ENCODE measurements around the gene AIP.
A peak's percentile ranks its signal among the peaks of the same experiment; 100 is the strongest.

The AIP gene

DNA sequence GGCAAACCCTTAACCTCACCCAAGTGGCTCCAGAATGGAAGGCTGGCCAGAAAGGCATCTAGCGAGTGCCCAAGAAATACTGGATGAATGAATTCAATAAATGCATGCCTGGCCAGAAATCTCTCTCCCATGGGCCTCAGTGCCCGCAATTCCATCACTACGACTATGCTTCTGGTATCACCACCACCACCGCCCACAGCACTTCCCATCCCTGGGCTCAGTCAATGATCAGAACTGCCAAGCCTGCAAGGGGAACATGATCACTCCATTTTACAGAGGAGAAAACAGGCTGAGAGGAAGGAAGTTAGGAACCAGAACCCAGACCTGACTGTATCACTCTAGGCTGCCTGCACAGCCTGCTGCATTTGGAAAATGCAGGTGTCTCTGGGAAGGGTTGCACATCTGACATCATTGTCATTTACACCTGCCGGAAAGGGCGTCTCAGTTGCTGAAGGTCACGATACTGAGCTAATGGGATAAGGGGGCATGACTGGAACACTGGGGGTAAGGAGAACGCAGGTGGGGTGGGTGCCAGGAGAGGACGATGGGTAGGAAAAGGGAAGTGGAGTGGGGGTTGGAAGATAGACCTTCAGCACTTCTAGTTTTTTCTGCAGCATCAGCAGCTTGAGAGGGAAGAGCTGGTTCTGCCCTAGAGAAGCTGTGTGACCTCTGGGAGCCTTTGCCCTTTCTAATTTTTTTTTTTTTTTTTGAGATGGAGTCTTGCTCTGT, 33.5 kb upstream of the AIP start:
- DNase-seq, result no peak

DNA sequence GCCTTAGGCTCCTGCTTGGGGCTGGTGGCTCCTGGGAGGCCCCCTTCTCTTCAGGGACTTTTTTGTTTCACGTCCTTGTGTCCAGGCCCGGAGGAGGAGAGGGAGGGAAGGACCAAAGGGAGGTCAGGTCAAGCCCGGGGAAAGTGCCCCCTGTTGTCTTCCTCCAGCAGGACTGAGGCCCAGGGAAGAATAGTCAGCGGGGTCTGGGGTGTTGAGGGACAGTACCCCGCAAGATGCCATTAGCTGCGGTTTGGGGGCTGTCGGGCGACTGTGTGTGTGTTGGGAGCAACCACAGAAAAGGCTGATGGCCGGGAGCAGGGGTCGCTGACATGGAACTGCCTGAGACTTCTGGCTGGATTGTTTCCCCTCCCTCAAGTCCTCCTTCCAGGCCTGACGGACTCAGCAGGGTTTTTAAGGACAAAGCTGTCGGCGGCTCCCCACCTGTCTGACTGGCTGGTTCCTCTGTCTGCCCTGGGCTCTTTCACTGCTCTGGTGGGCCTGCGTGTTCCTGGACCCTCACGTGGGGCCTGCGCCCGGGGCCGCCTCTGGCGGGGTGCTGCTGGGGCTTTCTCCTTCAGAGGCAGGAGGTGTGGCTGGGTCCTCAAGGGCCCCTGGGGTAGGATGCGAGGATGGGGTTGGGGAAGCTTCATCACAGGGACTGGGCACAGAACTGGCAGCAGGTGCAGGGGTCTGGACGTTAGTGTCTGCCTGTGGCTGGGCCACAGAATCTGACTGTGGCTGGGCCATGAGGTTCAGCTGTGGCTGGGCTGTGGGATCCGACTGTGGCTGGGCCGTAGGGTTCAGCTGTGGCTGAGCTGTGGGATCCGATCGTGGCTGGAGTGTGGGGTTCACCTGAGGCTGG, 31.8 kb upstream of the AIP start:
- no peak for DNase-seq

DNA sequence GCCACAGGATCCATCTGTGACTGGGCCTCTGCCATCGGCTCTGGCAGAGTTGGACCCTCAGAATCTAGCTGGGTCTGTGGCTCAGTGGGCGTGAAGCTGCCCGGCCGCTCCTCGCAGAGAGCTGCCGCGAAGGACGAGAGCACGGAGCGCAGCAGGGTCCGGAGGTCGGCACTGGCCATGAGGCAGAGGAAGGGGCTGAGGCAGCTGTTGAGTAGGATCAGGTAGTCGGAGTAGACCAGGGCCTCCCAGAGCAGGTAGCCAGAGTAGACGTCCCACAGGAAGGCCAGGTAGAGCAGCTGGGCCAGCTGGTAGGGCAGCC, 31.2 kb upstream of the AIP start:
- no peak for DNase-seq

DNA sequence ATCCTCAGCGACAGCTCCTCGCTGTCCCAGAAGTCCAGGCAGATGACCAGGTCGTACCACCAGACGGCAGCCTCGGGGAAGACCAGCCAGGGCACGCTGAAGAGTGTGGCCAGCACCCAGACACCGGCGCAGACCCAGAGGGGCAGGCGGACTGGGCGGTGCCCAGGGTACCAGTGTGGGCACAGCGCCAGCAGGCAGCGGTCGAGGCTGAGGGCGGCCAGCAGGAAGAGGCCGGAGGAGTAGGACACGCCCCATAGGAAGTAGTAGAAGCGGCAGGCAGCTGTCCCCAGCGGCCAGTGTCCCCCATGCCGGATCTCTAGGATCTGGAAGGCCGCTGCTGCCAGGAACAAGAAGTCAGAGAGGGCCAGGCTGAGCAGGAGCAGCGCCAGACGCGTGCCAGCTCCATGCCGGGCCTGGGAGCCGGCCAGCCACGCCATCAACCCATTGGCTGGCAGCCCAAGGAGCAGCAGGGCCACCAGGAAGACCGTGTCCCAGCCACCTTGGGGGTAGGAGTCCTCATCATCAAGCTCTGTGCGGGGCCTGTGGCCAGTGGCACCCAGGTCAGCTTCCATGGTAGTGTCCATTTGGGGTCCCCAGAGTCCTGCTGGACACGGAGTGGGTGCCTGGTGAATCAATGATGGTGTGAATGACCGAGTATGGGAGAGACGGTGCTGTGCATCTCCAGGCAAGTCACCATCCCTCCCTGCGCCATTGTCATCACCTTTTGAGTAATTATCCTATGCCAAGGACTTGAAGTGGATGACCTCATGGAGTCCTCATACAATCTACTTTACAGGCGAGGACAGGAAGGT, 30.5 kb upstream of the AIP start, which contains the start of gene GPR152:
Gene GPR152 (minus strand): TSS at position 589 of the 812 bp plus-strand sequence. CDS start 5 bp downstream, at position 584.
- no peak for DNase-seq

DNA sequence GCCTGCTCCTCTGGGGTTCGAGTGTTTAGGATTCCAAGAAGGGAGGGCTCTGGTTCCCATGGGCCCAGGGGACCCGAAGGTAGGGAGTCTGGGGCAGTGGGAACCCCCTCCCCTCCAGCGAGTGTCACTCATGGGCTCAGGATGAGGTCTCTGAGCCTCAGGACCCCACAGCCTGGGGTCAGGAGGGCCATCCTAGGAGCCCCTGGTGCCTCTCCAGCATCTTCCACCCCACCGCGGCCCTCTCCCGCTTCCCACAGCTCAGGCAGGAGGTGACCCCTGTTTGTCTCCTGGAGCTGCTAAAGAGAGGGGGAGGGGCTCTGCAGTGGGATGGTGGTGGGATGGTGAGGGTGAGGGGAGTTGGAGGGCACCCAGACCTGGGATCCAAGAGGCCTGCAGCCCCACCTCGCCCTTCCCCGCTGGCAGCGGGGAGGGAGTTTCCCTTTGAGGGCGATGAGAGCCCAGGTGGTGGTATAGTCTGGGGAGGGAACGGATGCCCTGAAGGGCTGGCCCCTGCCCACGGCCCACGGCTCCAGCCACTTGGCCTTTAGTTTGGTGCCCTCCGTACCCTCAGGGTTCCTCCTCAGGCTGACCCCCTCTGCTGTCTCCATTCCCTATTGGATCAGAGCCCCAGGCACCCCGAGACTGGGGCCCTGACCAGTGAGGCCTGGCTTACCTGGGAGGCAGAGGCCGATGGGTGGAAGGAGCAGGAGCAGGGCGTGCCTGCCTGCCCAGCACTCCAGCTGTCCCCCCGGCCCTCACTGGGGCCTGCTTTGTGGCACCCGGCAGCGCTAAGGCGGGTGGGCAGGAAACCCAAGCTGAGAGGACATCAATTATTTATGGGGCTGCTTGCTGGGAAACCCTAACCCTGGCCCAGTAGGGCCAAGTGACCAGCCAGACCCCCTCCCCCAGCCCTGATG, 28.8 kb upstream of the AIP start:
- no peak for DNase-seq

DNA sequence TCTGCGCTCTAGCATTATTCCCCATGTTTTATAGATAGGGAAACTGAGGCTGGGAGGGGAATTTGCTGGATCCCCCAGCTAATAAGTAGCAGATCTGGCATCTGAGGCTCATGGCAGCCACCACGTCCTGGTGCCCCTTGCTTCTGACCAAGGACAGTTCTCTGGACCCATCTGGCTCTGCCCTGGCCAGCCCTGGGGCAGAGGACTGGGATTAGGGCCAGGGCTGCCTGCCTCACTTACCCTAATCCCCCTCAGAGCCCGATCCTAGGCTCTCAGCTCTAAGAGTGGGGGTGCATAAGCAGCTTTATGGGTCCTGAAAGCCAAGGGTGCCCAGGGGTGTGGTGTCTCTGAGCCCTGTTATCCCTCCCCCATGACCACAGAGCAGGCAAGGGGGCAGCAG, 27.8 kb upstream of the AIP start, which contains the start of gene CABP4:
Gene CABP4 (plus strand): TSS at position 301 of the 400 bp plus-strand sequence. CDS start 70 bp downstream, at position 371.
- no peak for DNase-seq

DNA sequence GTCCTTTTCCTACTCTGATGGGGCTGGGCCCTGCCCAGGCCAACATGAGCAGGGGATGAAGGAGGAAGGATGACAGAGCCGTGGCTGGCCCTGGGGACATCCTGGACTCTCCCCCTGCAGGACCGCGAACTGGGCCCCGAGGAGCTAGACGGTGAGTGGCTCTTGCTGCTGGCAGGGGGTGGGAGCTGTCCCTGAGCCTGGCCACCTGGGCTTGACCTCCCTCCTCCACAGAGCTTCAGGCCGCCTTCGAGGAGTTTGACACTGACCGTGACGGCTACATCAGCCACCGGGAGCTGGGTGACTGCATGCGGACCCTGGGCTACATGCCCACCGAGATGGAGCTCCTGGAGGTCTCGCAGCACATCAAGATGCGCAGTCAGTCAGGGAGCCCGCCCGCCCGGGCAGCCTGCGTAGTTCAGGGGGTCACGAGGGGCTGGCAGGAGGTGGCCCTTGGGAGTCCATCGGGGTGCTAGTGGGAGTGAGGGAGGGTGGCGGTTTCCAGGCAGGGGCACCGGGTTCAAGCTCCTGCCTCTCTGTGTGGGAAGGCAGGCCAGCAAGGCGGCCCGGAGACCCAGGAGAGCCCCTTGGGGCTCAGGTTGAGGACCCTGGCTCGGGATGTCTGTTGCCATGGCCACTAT, 26.6 kb upstream of the AIP start:
- no peak for DNase-seq

DNA sequence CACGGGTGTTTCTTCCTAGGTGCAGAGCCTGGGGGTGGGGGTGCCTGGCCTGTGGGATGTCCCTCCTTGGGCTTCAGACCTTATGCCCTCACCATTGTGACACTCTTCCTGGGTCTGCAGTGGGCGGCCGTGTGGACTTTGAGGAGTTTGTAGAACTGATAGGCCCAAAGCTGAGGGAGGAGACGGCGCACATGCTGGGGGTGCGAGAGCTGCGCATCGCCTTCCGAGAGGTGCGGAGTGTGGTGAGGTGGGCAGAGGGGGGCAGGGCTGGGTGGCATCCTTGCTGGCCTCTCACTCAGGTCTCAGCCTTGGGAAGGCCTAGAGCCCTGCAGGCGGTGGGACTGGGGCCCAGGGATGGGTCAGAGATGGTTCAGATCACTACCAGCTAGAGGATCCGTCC, 25.4 kb upstream of the AIP start:
- DNase-seq, result no peak

DNA sequence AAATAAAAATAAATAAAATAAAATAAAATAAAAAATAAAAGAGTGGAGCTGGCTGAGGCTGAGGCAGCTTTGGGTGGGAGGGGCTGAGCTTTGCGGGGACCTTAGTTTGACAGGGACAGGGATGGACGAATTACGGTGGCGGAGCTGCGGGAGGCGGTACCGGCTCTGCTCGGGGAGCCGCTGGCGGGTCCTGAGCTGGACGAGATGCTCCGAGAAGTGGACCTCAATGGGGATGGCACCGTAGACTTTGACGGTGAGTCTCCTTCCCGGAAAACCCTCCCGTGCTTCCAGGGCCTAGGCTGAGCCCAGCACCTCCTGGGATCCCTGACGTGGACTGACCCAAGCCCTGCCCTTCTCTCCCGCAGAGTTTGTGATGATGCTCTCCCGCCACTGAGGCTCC, 24.6 kb upstream of the AIP start:
- DNase-seq, result no peak

DNA sequence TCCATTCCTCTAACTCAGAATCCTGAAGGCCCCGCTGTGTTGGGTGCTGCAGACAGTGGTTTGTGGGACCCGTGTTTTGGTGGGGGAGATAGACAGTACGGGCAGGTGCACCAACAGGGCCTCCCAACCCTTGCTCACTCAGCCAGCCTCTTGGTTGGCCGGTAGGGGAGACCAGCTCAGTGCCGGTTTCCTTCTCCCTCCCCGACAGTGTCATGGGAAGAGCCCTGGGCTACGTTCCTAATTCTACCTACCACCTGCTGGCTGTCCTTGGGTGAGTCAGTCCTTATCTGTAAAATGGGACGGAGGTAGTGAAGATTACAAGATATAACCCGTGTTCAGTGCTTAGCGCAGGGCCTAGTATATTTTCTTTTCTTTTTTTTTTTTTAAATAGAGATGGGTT, 19.6 kb upstream of the AIP start:
- DNase-seq, result no peak

DNA sequence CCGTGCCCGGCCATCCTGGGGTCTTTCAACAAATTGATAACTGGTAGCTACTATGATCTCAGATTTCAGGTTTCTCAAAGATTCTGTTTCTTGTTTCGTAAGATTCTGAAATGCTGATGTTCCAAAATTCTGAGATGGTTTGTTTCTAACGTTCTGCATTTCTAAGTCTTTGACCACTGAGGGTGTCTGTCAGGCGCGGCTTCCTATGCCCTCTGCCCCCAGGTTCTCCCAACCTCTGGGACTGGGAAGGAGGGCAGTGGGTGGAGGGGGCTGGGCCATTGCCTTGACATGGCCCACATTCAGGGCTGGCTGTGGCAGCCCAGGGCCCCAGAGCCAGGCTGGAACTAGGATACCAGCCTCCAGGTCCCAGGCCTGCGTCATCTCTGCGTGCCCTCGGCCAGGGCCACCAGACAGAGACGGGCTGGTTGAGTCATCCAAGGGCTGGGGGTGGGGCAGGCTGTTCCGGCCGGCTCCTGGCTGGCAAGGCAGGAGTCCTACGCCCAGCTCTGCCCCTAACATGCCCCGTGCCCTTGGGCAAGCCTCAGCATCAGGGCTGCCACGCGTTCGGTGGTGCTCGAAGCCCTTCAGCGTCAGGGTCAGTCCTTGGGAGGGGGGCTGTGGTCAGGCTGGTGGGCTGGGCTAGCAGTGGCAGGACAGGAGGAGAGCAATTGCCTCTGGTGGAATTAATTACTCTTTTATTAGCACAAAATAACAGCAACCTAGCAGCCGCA, 19.0 kb upstream of the AIP start:
- DNase-seq, result peak; percentile 25

DNA sequence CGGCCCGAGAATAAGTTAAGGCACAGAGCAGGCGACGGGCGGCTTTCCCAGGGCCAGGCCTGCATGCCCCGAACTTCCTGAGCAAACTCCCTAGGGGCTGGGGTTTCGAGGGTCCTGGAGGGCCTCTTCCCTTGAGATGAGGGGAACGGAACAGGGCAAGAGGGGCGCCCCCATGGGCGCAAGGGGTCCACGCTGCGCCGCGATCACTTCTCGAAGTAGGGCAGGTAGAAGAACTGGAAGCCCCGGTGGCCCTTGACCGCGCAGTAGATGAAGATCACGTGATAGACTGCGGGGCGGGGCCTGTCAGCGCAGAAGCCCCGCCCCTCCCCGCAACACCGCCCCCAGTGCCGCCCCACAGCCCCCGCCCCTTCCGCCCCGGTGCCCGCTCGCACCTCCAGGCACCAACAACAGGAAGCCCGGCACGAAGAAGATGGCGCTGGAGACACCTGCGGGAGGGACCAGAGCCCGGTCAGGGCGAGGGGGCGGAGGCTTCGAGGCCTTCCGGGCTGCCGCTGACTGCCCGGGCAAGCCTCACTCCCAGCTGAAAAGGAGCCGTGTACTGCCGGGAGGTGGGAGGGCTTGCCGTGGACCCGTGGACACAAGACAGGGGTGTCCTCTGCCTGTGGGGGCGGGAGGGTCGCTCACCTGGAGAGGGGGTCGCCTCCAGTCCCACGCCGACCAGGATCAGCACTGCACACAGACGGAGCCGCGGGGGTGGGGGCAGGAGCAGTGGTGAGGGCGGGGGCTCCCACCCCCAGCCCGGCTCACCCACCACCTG, 18.2 kb upstream of the AIP start:
- peak; percentile 86 for DNase-seq

DNA sequence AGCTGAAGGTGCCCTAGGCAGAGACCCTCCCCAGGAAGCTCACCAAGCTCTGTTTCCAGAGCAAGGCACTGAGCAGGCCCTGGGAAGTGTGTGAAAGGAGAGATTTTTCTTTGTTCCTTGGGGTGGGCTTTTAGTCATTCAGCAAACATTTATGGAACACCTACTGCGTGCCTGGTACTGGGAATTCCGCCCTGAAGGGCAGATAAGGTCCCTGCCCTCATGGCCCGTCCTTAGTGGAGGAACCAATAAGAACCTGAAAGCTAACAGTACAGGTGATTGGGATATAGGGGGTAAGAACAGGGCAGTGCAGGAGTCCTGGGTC, 17.7 kb upstream of the AIP start:
- no peak for DNase-seq

DNA sequence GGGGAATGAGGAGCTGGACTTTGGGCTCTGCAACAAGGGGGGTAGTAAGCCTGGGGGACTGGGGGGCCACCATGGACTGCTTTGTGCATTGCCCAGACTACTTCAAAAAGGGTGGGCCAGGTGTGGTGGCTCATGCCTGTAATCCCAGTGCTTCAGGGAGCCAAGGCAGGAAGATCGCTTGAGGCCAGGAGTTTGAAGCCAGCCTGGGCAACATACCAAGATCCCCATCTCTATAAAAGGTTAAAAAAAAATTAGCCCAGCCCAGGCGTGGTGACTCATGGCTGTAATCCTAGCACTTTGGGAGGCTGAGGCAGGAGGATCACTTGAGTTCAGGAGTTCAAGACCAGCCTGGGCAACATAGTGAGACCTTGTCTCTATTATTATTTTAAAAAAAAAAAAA, 17.3 kb upstream of the AIP start:
- DNase-seq, result peak; percentile 53

DNA sequence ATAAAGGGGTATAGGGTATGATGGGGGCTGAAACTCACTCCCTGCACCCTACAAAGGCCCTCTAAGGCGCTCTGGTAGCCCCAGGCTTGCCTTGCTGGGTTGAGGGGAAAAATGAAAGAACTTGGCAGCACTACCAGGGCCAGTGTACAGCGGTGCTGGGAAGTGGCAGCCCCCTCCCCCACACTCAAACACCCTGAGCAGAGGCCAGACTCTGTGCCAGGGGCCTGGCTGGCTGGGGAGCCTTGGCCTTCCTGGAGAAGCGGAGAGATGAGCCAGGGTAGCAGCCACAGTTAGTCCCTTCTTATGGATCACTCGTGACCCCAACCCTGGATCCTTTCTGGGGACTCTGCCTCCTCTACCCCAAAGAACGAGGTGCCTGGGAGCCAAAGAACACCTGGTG, 16.5 kb upstream of the AIP start:
- DNase-seq, result no peak

DNA sequence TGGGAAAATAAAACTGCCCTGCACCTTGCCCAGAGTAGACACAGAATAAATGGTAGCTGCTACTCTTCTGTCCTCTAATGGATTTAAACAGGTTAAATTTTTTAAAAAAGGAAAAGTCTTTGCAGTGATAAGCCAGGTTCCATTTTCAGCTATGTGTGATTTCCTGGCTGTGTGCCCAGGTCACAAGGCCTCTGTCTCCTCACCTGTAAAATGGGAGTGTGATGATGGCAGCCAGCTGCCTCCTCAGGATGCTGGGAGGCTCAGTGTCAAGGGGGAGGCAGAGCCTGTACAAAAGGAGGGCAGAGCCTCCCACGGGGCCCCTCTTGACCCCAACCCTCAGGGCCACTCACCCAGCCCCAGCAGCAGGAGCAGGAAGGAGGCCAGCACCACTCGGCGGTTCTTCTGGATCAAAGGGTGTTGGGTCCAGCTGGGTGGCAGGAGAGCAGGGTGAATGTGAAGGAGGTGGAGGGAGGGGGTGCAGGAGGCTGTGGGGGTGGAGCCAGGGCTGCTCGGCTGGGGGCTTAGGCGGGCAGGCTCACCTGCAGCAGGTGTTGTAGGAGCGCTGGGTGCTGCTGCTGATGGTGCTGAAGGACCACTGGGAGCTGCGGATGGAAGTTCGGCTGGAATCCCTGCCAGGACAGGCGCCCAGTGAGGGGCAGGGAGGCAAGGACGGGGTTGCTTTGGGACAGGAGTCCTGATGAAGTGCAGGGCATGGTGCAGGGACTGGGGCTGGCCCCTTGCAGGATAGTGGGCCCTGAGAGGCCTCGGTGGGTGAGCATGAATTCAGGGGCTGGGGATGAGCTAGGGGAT, 15.7 kb upstream of the AIP start:
- DNase-seq, result no peak

DNA sequence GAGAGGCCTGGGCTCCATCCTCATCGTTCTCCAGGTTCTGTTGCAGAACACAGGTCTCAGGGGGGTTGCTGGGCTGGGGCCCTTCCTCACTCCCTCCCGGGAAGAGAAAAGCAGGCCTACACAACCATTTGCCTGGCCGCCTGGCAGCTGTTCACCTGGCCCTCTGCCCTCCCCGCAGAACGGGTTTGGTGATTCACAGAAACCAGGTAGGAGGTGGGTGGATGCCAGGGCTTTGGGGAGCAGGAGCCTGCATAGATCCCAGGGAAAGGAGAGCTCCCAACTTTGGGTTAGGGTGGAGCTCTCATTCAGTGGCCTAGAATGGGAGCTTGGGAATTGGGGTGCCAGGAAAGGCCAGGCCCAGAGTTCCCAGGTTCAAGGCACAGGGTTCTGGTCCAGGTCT, 14.8 kb upstream of the AIP start:
- no peak for DNase-seq

DNA sequence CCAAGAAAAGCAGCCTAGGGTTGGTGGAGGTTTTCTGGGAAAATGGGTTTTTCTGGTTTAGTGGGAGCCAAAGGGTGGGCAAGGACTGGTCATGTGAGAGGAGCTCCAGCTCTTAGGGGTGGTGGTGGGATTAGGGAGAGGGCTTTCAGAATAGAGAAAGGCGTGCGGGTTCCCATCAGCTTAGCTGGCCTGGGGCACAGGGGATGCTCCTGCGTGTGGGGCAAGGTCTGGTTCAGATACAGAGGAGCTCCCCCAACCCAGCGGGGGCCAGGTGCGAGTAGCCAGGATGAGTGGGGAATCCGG, 14.4 kb upstream of the AIP start:
- DNase-seq, result no peak

DNA sequence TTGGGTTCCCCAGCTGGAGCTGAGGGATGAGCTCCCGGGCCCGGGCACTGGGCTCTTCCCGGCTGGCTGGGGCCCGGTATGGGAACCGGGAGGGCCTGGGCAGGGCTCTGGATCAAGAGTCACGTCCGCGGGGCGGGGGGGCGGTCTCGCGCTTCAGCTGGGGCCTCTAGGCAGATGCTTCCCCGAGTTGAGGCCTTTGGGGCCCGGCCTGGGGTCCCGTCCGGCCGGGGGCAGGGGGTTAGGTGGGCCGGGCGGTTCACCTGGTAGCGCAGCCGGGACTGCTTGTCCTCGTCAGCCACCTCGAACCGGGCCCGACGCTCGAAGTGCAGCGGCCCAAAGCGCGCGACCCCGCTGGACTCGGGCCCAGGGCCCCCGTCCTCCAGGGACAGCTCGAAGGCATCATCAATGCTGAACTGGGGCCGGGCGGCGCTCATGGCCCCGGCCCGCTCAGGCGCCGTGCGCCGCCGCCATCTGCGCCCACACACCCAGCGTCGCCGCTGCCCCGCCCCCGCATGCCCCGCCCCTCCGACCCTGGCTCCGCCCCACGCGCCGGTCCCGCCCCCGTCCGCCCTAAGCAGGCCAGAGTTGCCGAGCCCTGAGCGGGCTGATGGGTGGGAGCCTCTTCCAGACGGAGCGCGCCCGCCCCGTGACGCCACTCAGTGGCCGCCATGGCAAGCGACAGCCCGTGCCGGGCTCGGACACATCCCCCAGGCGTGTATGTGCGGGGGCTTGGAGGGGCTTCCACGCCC, 13.9 kb upstream of the AIP start, which contains the start of gene TMEM134:
Gene TMEM134 (minus strand): TSS at position 493 of the 749 bp plus-strand sequence. CDS start 59 bp downstream, at position 434.
- peak; percentile 91 for DNase-seq
